HCT116 (cell line): ENCODE results near the gene SYTL2. TPM values are rescaled to one million over a fixed set of nuclear protein-coding genes. Genes with fewer than 3 reads are reported as not detected.

Experiments used
- ATAC-seq: fragments of 200-7000 bp; cut with Tn5 transposase; 2 replicates; pipeline ENCODE4 v1.9.1; 2020; ENCODE audit warnings: mild to moderate bottlenecking, moderate library complexity
- BruUV-seq: library from RNA; stranded (reverse); fragments of 400-500 nt; replicated peaks from 2 replicates; lab custom pipeline; 2021; lab: Mats Ljungman, UMichigan
- CTCF ChIA-PET: fragments of 300-600 bp; sonication (Branson Sonifier 250); formaldehyde crosslinking; loops from one replicate; lab custom pipeline; 2021; ENCODE audit warnings: antibody characterized with exemption; lab: Charles Lee
- POLR2A ChIA-PET: fragments of 300-600, 350-600 bp; sonication (Branson Sonifier 250); formaldehyde crosslinking; loops from one replicate; lab custom pipeline; 2021; ENCODE audit warnings: antibody characterized with exemption; lab: Charles Lee
- RAD21 ChIA-PET, 2 experiments: fragments of 300-600 bp; sonication (Branson Sonifier 250); formaldehyde crosslinking; loops; one replicate each; lab custom pipeline; 2023; ENCODE audit warnings: low total read pairs in 2 of 2; ENCODE audit not compliant: uncharacterized antibody in 2 of 2, unreplicated experiment in 2 of 2, low non-redundant PET in 1 of 2; lab: Charles Lee
- DNase-seq: peaks from one replicate; pipeline ENCODE4 v3.0.0-alpha.2; 2010; ENCODE audit warnings: low read depth, low spot score
- H2AFZ ChIP-seq: fragments of 200-600 bp; shearing (Covaris generic), sonication (generic); 2 replicates; pipeline ENCODE4 v1.6.1; 2017; ENCODE audit warnings: low read depth, mixed run types, mixed read lengths, antibody characterized with exemption, low read length; ENCODE audit not compliant: poor library complexity, severe bottlenecking
- H3K27ac ChIP-seq: 2 replicates; pipeline ENCODE4 v1.5.1; 2012; ENCODE audit warnings: low read depth, low read length
- H3K27me3 ChIP-seq: fragments of 200-600 bp; sonication (generic); 2 replicates; pipeline ENCODE4 v1.6.1; 2016; ENCODE audit warnings: mixed run types, low read length, mixed read lengths; ENCODE audit not compliant: insufficient read depth
- H3K36me3 ChIP-seq, 2 experiments: fragments of 200-500 bp in 1 of 2; fragments of 200-600 bp in 1 of 2; sonication (Bioruptor generic) in 1 of 2; sonication (generic) in 1 of 2; 2 replicates each; pipeline versions ENCODE4 v1.5.1 to v1.6.1; 2014 to 2016; ENCODE audit warnings: low read length in 2 of 2, inconsistent platforms in 1 of 2, mixed read lengths in 1 of 2, mixed run types in 1 of 2; ENCODE audit not compliant: insufficient read depth in 2 of 2, control insufficient read depth in 1 of 2
- H3K4me1 ChIP-seq, 2 experiments: fragments of 200-600 bp in 1 of 2; sonication (generic) in 1 of 2; 2 replicates each; pipeline versions ENCODE4 v1.5.1 to v1.6.1; 2012 to 2017; ENCODE audit warnings: low read length in 2 of 2, inconsistent platforms in 1 of 2, mild to moderate bottlenecking in 1 of 2, mixed read lengths in 1 of 2, mixed run types in 1 of 2, moderate library complexity in 1 of 2; ENCODE audit not compliant: insufficient read depth in 2 of 2, control insufficient read depth in 1 of 2
- H3K4me2 ChIP-seq: fragments of 200-600 bp; sonication (generic); 2 replicates; pipeline ENCODE4 v1.6.1; 2017; ENCODE audit warnings: mixed run types, low read length, mixed read lengths
- H3K4me3 ChIP-seq, 2 experiments: fragments of 200-600 bp in 1 of 2; sonication (generic) in 1 of 2; replicated peaks in 1 of 2; 2 replicates each; pipeline ENCODE4 v1.5.1; 2011 to 2016; ENCODE audit warnings: low read length in 2 of 2, control low read depth in 1 of 2, low read depth in 1 of 2, mild to moderate bottlenecking in 1 of 2, mixed read lengths in 1 of 2, mixed run types in 1 of 2
- H3K79me2 ChIP-seq: fragments of 200-600 bp; sonication (generic); 2 replicates; pipeline ENCODE4 v1.6.1; 2017; ENCODE audit warnings: mild to moderate bottlenecking, mixed run types, low read length, moderate library complexity, mixed read lengths; ENCODE audit not compliant: insufficient read depth
- H3K9ac ChIP-seq: fragments of 200-600 bp; sonication (generic); 2 replicates; pipeline ENCODE4 v1.6.1; 2016; ENCODE audit warnings: low read length, mixed read lengths
- H3K9me2 ChIP-seq: fragments of 200-600 bp; sonication (generic), shearing (Covaris generic); 2 replicates; pipeline ENCODE4 v1.6.1; 2017; ENCODE audit warnings: mixed run types, mild to moderate bottlenecking, moderate library complexity; ENCODE audit not compliant: insufficient read depth
- H3K9me3 ChIP-seq, 2 experiments: fragments of 200-500 bp in 1 of 2; fragments of 200-600 bp in 1 of 2; sonication (Bioruptor generic) in 1 of 2; sonication (generic) in 1 of 2; 2 replicates each; pipeline ENCODE4 v1.6.1; 2014 to 2017; ENCODE audit warnings: low read length in 2 of 2, mixed read lengths in 2 of 2, inconsistent platforms in 1 of 2, low read depth in 1 of 2, mild to moderate bottlenecking in 1 of 2, mixed run types in 1 of 2, moderate library complexity in 1 of 2; ENCODE audit not compliant: control insufficient read depth in 1 of 2, insufficient read depth in 1 of 2
- H4K20me1 ChIP-seq: fragments of 200-600 bp; sonication (generic), shearing (Covaris generic); 2 replicates; pipeline ENCODE4 v1.6.1; 2017; ENCODE audit warnings: mixed run types, mild to moderate bottlenecking, moderate library complexity; ENCODE audit not compliant: insufficient read depth
- CEBPB ChIP-seq: IDR thresholded peaks from 2 replicates; pipeline ENCODE4 v1.6.1; 2012; ENCODE audit warnings: low read depth
- CTCF ChIP-seq, 3 experiments: fragments of 200-600 bp in 1 of 3; sonication (generic) in 1 of 3; IDR thresholded peaks in 2 of 3; conservative IDR thresholded peaks in 1 of 3; 2 replicates each; pipeline ENCODE4 v1.5.1; 2012 to 2017; ENCODE audit warnings: low read depth in 2 of 3, low read length in 2 of 3, antibody characterized with exemption in 1 of 3, borderline replicate concordance in 1 of 3, control low read depth in 1 of 3, mild to moderate bottlenecking in 1 of 3, mixed read lengths in 1 of 3, mixed run types in 1 of 3, moderate library complexity in 1 of 3; ENCODE audit not compliant: insufficient read depth in 1 of 3
- ELF1 ChIP-seq: IDR thresholded peaks from 2 replicates; pipeline ENCODE4 v1.6.1; 2012; ENCODE audit warnings: low read depth, borderline replicate concordance
- FOSL1 ChIP-seq: IDR thresholded peaks from 2 replicates; pipeline ENCODE4 v1.6.1; 2012; ENCODE audit warnings: low read depth
- POLR2AphosphoS5 ChIP-seq: IDR thresholded peaks from 2 replicates; pipeline ENCODE4 v1.6.1; 2011; ENCODE audit warnings: mild to moderate bottlenecking, low read depth, low read length, moderate library complexity
- RAD21 ChIP-seq: IDR thresholded peaks from 2 replicates; pipeline ENCODE4 v1.6.1; 2012; ENCODE audit warnings: low read depth, mild to moderate bottlenecking
- REST ChIP-seq: IDR thresholded peaks from 2 replicates; pipeline ENCODE4 v1.6.1; 2012; ENCODE audit warnings: low read depth
- SP1 ChIP-seq: IDR thresholded peaks from 2 replicates; pipeline ENCODE4 v1.6.1; 2012; ENCODE audit warnings: low read depth
- SRF ChIP-seq: IDR thresholded peaks from 2 replicates; pipeline ENCODE4 v1.6.1; 2012; ENCODE audit warnings: low read depth
- TCF7L2 ChIP-seq: IDR thresholded peaks from 2 replicates; pipeline ENCODE4 v1.7.0; 2011; ENCODE audit warnings: borderline replicate concordance, inconsistent platforms; ENCODE audit not compliant: insufficient read depth, insufficient read length; ENCODE audit errors: extremely low read depth
- YY1 ChIP-seq: IDR thresholded peaks from 2 replicates; pipeline ENCODE4 v1.6.1; 2011; ENCODE audit warnings: low read length, low read depth, moderate library complexity, mild to moderate bottlenecking; ENCODE audit not compliant: insufficient replicate concordance; ENCODE audit errors: extremely low read depth
- ZFX ChIP-seq: fragments of 450-650 bp; IDR thresholded peaks from 2 replicates; pipeline ENCODE4 v1.6.1; 2017
- ZNF274 ChIP-seq: fragments of 200-500 bp; sonication (Bioruptor generic); IDR thresholded peaks from 2 replicates; pipeline ENCODE4 v1.6.1; 2014; ENCODE audit warnings: mild to moderate bottlenecking, low read depth, low read length, inconsistent platforms
- intact Hi-C: fragments of 100-400 bp; cut with micrococcal nuclease; formaldehyde crosslinking; loops from 2 replicates; pipeline ENCODE4 v1.10.0; 2022
- total RNA-seq: library from RNA; stranded (reverse); gene quantifications from one replicate; pipeline ENCODE4 v1.2.1, GENCODE V29; 2021; ENCODE audit not compliant: unreplicated experiment

Gene SYTL2
- total RNA-seq, 1 experiment from 2014 or later, result 12.6 TPM

- DNase-seq, result peak; percentile 18
- Histone ChIP-seq H3K9ac (no peak overlapping the region), H4K20me1 (no peaks in the 10 kb centered on the region), H3K9me2 (no peaks in the 10 kb centered on the region)
- TF ChIP-seq SRF (peak; percentile 87), POLR2AphosphoS5 (no peak), RAD21 (peak; percentile 91), CTCF (IDR thresholded peaks at IDR 0.05 in 2 of 3, conservative IDR thresholded peaks at IDR 0.05 in 1 of 3; ENCODE audit: borderline replicate concordance in 1 of 3, insufficient read depth in 1 of 3, low read depth in 2 of 3, low read length in 2 of 3) (peak; percentile 42 to 70 (median 63); a peak in 5 of 6 replicates)
- TF ChIP-seq, all 23 proteins: peak for 3
- intact Hi-C loops, result loop anchor here (10.0 kb wide), 1 partner anchor 130 kb away; no protein-coding TSS in a partner anchor
- peak; percentile 75 for ATAC-seq
- no peaks in the 10 kb centered on the region for H3K79me2 ChIP-seq
- no peak overlapping the region for H2AFZ ChIP-seq
- H3K4me1 ChIP-seq, result peaks cover 0 to 4% of the 10 kb centered on the region in 2 experiments; a peak in 1 of 4 replicates
- ChIA-PET POLR2A (no interaction called here), CTCF (interaction anchor here (1.0 to 1.5 kb wide), 4 partner anchors 9 to 160 kb away, joined by 3 to 6 read pairs (median 4); partner anchors contain the start of gene CCDC83), RAD21 (interaction anchor here in 1 of 2 experiments (0.7 kb wide), 1 partner anchor 11 kb away, joined by 3 read pairs; no protein-coding TSS in a partner anchor)
- H3K4me2 ChIP-seq, result no peak overlapping the region
- H3K27ac ChIP-seq, result no peak overlapping the region
- no peaks in the 10 kb centered on the region for H3K27me3 ChIP-seq
- no TSS peak for BruUV-seq
- no peaks in the 10 kb centered on the region for H3K36me3 ChIP-seq
- H3K4me3 ChIP-seq, result no peak overlapping the region
- H3K9me3 ChIP-seq, result no peaks in the 10 kb centered on the region
These were observed 116.5 kb downstream of the SYTL2 start for GRCh38 chr11:85694385-85694980.

GRCh38 chr11:85685820-85686459 is 125.0 kb downstream of the SYTL2 start, which contains the start of gene CCDC89:
Gene CCDC89, minus strand, starts transcription at chr11:85686195. Its CDS starts 65 bp downstream, at chr11:85686130.
- Histone ChIP-seq H3K36me3 (no peaks in the 10 kb centered on the region), H3K9ac (no peak within 1 kb of the TSS), H3K27me3 (no peaks in the 10 kb centered on the region), H2AFZ (no peak within 1 kb of the TSS), H3K9me2 (no peaks in the 10 kb centered on the region), H3K4me2 (no peak within 1 kb of the TSS), H3K79me2 (no peaks in the 10 kb centered on the region), H3K27ac (no peak within 1 kb of the TSS), H3K4me1 (no peaks in the 10 kb centered on the region), H3K4me3 (no peak within 1 kb of the TSS), H4K20me1 (no peaks in the 10 kb centered on the region), H3K9me3 (no peaks in the 10 kb centered on the region)
- ChIA-PET CTCF (interaction anchor here (1.1 kb wide), 1 partner anchor 9 kb away, joined by 4 read pairs; no protein-coding TSS in a partner anchor), RAD21 (no interaction called here), POLR2A (no interaction called here)
- peak; percentile 69 for ATAC-seq
- DNase-seq, result no peak
- intact Hi-C loops, result no loop called here
- no TSS peak for BruUV-seq
- TF ChIP-seq ELF1, result no peak
- no peak for TF ChIP-seq FOSL1
- TF ChIP-seq REST, result no peak
- TF ChIP-seq TCF7L2, result no peak
- no peak for TF ChIP-seq ZNF274
- no peak for TF ChIP-seq CEBPB
- TF ChIP-seq YY1, result no peak
- no peak for TF ChIP-seq RAD21
- TF ChIP-seq ZFX, result no peak
- TF ChIP-seq SP1, result no peak
